Stimulated activated CD8-positive, alpha-beta memory T cell treated with anti-CD3 and anti-CD28 coated beads, Interleukin-15, amount 100 ng/mL, for 24 hours (primary cell): ENCODE measurements around the gene OST4.

Experiments
- DNase-seq: peaks from one replicate; pipeline ENCODE4 v3.0.0-alpha.2; 2020; ENCODE audit warnings: low read depth

OST4 gene

GRCh38 chr2:27092696-27093429 is 21.4 kb upstream of the OST4 start:
- no peak for DNase-seq

- DNase-seq = no peak
These were observed 20.6 kb upstream of the OST4 start for GRCh38 chr2:27091746-27092695.

- no peak for DNase-seq
These were observed 17.9 kb upstream of the OST4 start for GRCh38 chr2:27089111-27089954.

- no peak for DNase-seq
These were observed 17.2 kb upstream of the OST4 start for GRCh38 chr2:27088634-27089033.

GRCh38 chr2:27087823-27088410 is 16.5 kb upstream of the OST4 start:
- no peak for DNase-seq

- DNase-seq = no peak
These were observed 15.5 kb upstream of the OST4 start, which contains the start of gene KHK for GRCh38 chr2:27086724-27087593. TSS of gene KHK (plus strand) at chr2:27086772. CDS start at chr2:27087260, 488 bp downstream.

GRCh38 chr2:27086090-27086723 is 14.8 kb upstream of the OST4 start:
- DNase-seq = peak; percentile 99

- no peak for DNase-seq
These were observed 14.2 kb upstream of the OST4 start for GRCh38 chr2:27085673-27086089.

- no peak for DNase-seq
These were observed 13.7 kb upstream of the OST4 start for GRCh38 chr2:27085062-27085672.

- DNase-seq = no peak
These were observed 13.0 kb upstream of the OST4 start for GRCh38 chr2:27084297-27085061.

GRCh38 chr2:27083410-27084296 is 12.2 kb upstream of the OST4 start:
- no peak for DNase-seq

- DNase-seq = no peak
These were observed 11.4 kb upstream of the OST4 start for GRCh38 chr2:27082773-27083409.

- DNase-seq = no peak
These were observed 10.7 kb upstream of the OST4 start for GRCh38 chr2:27081984-27082772.

- DNase-seq = no peak
These were observed 9.1 kb upstream of the OST4 start for GRCh38 chr2:27080603-27080936.

GRCh38 chr2:27080140-27080469 is 8.7 kb upstream of the OST4 start:
- DNase-seq = no peak

- no peak for DNase-seq
These were observed 8.0 kb upstream of the OST4 start for GRCh38 chr2:27079233-27080139.
